ENCODE measurements around the gene MAL. TPM values are rescaled to one million over a fixed set of nuclear protein-coding genes. Genes with fewer than 3 reads are reported as not detected.
A peak's percentile ranks its signal among the peaks of the same experiment; 100 is the strongest.

Gene MAL
- polyA plus RNA-seq, 4 donors = 267 to 368 (median 329) TPM

DNA sequence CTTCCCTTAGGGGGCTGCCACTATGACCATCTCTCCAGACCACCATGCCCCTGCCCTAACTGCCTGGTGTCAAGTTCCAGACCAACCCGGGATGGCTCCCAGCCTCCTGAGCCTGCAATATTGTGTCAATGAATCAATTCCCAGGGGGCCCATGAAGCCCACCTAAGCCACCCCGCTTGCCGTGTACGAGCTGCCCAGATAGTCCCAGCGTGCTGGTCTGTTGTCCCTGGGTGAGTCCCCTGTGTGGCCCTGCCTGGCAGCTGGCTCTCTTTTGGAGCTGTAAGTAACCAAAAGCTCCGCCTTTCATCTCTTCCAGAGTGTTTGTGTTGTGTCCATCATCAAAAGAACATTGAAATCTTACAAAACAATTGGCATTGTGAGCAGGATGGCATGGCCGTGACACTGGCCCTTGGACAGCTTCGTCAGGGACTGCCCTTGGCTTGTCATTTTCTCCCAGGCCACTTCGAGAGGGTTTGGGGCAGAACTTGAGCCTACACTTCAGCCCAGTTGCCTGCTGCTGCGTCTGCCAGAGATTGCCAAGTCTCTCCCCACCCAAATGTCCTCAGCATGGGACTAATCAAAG lies 11.3 kb upstream of the MAL start:
- no peak for DNase-seq (ENCODE audit: low read depth in 4 of 4, low spot score in 2 of 4)

- DNase-seq (ENCODE audit: low read depth in 4 of 4, low spot score in 2 of 4) = no peak
Measured at GRCh38 chr2:95015261-95015912, 10.1 kb upstream of the MAL start.

GRCh38 chr2:95016616-95017015 lies 8.9 kb upstream of the MAL start:
- DNase-seq (ENCODE audit: low read depth in 4 of 4, low spot score in 2 of 4) = no peak

DNA sequence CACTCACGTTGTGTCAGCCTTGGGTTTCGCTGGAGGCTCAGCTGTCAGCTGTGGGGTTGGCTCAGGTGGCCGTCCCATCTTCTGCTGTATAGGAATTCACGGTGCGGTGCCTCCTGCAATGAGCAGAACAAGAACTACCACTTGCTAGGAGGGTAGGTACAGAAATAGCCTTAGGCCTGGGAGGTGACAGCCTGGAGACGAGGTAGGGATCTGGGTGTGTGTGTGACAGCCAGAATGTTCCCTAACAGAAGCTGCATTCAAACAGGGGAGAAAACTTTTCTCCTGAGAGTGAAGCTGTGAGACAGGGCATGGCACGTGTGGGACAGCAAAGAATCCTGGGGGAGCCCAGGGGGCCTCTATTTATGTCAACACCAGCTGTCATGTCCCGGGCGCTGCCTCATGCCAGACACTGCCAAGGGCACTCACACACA lies 8.4 kb upstream of the MAL start:
- no peak for DNase-seq (ENCODE audit: low read depth in 4 of 4, low spot score in 2 of 4)

- DNase-seq (ENCODE audit: low read depth in 4 of 4, low spot score in 2 of 4) = no peak
Measured at GRCh38 chr2:95017836-95018235, 7.7 kb upstream of the MAL start.

- DNase-seq (ENCODE audit: low read depth in 4 of 4, low spot score in 2 of 4) = no peak
Measured at GRCh38 chr2:95018301-95018700, 7.2 kb upstream of the MAL start.

DNA sequence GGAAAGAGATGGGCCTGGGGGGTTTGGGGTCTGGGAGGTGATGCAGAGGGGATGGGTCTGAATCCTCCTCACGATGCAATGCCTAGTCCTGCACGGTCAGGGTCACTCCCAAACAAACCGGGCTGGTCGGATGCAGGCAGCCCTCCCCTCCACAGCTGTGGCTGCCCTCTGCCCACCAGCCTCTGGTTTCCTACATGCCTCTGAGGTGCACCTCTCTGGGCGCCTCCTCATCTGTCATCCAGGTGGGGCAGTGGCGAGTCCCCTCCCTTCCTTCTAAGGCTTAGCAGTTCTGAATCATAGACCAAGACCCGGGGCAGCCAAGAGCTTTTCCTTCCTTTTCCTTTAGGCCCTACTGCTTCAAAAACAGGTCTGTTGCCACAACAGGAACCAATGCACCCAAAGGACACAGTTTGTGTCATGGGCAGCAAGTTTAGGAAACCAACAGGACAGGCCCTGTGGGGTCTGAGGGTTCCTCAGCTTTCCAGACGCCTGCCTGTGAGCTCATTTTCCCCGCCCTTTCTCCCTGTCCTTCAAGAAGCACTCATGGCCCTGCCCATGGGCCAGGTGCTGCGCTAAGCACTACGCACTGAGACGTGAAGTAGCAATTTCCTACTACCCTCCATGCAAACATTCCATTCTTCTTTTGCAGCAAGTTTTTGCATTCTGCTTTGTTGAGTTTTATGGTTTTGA lies 6.5 kb upstream of the MAL start:
- no peak for DNase-seq (ENCODE audit: low read depth in 4 of 4, low spot score in 2 of 4)

- DNase-seq (ENCODE audit: low read depth in 4 of 4, low spot score in 2 of 4) = no peak
Measured at GRCh38 chr2:95019572-95019971, 5.9 kb upstream of the MAL start.

GRCh38 chr2:95020275-95021022 lies 5.1 kb upstream of the MAL start:
- no peak for DNase-seq (ENCODE audit: low read depth in 4 of 4, low spot score in 2 of 4)

GRCh38 chr2:95021023-95021416 lies 4.5 kb upstream of the MAL start:
- no peak for DNase-seq (ENCODE audit: low read depth in 4 of 4, low spot score in 2 of 4)

GRCh38 chr2:95021847-95022246 lies 3.7 kb upstream of the MAL start:
- no peak for DNase-seq (ENCODE audit: low read depth in 4 of 4, low spot score in 2 of 4)

DNA sequence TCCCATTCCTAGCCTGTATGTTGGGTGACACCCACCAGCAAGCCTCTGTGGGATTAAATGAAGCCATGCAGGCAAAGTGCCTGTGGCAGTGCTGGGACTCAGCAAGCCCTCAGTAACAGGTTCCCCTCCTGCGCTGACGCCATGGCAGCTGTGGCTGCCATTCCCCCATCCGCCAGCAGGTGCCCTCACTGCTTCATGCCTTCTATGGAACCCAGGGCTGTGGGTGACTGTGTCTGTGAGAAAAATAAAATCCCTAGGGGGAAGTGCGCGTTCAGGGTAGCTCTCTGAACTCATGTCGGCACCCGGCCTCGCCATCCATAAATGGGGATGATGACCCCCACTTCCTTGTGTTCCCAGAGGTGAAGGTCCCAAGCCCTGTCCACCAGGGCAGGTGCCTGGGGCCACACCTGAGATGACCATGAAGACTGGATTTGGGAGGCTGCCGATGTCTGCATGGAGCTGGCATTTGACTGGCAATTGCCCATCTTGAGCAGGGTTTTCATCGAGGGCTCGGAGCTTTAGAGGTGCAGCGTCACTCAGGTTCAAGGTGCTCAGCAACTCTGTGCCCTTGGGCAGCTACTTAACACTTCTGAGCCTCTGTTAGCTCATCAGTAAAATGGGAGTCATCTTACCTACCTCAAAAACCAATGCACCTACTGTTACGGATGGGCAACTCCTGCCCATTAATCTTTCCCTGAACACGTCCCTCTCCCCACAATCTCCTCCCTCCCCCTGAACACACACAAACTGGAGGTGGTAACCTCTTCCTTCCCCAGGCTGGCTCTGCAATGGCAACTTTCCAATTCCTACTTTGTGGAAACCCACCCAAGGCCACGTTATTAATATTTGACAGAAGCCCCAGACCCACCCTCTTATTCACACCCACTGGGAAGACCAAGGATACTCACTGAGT lies 2.9 kb upstream of the MAL start:
- peak in 1 of 4 donors; percentile 62 for DNase-seq (ENCODE audit: low read depth in 4 of 4, low spot score in 2 of 4)

- no peak for DNase-seq (ENCODE audit: low read depth in 4 of 4, low spot score in 2 of 4)
Measured at GRCh38 chr2:95023222-95023597, 2.3 kb upstream of the MAL start.

- DNase-seq (ENCODE audit: low read depth in 4 of 4, low spot score in 2 of 4) = no peak
Measured at GRCh38 chr2:95024371-95024770, 1.1 kb upstream of the MAL start.

DNA sequence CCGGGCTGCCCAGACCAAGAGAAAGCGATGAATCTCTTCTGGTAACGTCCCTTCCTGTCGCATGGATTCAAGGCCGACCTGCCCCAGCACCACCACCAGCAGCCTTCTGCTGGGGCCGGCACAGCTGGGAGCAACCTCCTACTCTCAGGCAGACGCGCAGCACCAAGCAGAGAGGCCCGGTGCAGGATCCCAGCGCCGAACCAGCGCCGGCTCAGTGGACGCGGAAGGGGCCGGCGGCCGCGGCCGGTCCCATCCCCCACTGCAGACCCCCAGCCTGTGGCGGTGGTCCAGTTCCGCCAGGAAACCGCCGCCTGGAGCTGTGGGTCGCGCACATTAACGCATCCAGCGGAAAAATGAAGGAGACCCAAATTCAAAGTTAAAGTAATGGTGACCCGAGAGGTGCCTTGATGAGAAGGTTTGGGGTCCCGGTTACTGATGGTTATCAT lies 525 bp upstream of the MAL start:
- no peak for DNase-seq (ENCODE audit: low read depth in 4 of 4, low spot score in 2 of 4)

DNA sequence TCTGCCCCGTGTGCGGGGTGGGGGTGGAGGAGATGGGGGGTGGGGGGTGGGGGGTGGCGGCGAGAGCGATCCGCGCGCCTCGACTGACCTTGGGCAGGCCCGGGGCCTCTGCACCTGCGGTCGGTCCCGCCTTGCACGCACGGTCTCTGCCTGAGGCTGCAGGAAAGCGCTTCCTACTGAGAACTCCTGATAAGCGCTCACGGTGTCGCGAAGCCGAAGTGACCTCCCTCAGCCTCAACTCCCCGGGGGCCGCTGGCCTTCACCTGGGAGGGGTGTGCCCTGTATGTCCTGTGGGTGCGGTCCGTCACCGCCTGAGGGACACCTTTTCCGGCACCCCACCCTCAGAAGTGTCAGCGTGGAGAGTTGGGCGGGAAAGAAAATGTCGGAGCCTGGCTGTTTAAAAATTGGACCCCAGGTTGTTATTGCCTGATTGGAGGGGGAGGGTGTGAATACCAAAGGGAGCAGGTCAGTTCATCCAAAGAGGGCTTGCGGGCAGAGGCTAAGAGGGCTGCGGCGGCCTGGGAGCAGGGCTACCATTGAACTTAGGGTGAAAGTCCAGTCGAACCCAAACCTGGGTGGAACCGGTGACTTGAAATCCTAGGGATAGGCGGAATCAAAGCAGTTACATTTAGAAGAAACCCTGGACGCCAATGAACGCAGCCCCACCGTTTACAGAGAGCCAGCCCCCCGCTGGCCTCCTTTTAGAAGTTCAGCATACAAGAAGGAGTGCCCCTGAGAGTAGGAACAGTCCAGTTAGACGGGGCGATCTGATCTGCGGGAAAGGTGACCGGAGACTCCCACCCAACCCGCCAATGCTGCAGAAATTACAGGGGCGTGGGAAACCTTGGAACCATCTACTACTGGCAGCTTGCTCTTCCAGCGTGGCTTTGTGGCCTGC lies 1.2 kb downstream of the MAL start:
- no peak for DNase-seq (ENCODE audit: low read depth in 4 of 4, low spot score in 2 of 4)

DNA sequence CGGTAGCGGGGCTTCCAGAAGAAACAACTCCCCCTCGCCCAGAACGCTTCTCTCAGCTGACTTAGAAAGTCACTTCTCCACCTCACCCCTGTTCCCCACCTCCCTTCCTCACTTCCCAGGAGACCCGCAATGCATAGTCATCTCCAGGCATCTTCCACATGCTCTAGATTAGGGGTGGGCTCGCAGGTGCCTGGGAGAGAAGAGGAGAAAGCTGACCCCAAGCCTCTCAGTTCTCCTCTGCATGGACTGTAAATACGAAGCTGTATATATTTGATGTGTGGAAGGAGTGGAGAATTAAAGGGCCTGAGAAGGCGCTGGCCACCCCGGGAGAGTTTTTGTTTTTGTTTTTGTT lies 1.8 kb downstream of the MAL start:
- DNase-seq (ENCODE audit: low read depth in 4 of 4, low spot score in 2 of 4) = no peak

DNA sequence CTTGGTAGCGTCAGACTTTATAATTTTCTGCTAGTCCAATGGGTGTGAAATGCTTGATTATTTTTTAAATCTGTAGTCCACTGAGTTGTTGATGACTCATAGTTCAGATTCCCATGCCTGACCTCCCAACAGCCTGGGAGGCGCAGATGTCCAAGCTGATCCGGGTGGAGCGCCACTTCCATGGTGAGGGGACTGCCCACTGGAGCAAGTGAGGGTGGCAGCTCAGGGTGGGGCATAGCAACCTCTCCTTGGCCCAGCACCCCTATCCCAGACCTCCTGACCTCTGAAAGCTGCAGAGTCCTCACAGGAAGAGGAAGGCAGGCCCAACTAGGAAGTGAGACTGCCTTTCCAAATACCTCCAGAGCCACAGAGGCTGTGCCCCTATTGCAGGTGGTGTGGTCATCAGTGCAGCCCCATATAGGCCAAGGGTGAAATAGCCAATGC lies 4.4 kb downstream of the MAL start:
- DNase-seq (ENCODE audit: low read depth in 4 of 4, low spot score in 2 of 4) = no peak

DNA sequence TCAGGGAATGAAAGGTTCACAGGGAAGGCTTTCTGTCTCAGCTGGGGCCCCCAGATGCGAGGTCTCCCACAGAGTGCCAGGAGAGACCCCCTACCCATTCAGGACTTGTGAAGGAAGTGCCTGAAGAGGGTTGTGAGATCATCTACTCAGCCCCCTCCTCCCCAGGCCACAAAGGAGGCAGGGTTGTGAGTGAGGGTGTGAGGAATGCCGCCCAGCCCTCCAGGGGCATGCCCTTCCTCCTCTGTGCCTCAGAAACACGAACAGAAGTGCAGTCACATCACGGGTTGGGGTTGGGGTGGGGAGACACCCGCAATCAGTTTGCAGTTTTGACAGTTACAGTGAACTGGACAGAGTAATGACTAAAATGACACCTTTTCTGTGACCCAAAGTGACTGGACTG lies 5.0 kb downstream of the MAL start:
- DNase-seq (ENCODE audit: low read depth in 4 of 4, low spot score in 2 of 4) = no peak

All from left renal cortex interstitium (tissue), 4 donors.